GM12864 (cell line): ENCODE results near the gene KANSL1L.

Experiments
- DNase-seq: peaks from one replicate; pipeline ENCODE4 v3.0.0-alpha.2; 2011; ENCODE audit warnings: low read depth
- H3K4me3 ChIP-seq: 2 replicates; pipeline ENCODE4 v1.5.1; 2011; ENCODE audit warnings: mild to moderate bottlenecking, low read depth, low read length, control low read depth
- CTCF ChIP-seq: IDR thresholded peaks from 2 replicates; pipeline ENCODE4 v1.5.1; 2011; ENCODE audit warnings: low read depth, mild to moderate bottlenecking, moderate library complexity, low read length, control low read depth, inconsistent platforms; ENCODE audit errors: missing control alignments

Gene KANSL1L

GRCh38 chr2:210113614-210114235 lies 57.5 kb downstream of the KANSL1L start:
- DNase-seq: no peak
- TF ChIP-seq CTCF: no peak
- H3K4me3 ChIP-seq: no peak overlapping the region

GRCh38 chr2:210112871-210113270 lies 58.3 kb downstream of the KANSL1L start:
- H3K4me3 ChIP-seq: no peak overlapping the region
- TF ChIP-seq CTCF: no peak

DNA sequence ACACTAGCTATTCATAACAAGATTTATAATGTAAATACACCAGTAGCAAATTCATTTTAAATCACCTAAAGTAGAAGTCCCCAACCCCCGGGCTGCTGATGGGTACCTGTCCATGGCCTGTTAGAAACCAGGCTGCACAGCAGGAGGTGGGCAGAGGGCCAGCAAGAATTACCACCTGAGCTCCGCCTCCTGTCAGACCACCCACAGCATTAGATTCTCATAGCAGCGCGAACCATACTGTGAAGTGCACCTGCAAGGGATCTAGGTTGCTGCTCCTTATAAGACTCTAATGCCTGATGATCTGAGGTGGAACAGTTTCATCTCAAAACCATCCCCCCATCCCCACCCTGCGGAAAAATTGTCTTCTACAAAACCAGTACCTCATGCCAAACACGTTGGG lies 71.3 kb downstream of the KANSL1L start:
- no peak overlapping the region for H3K4me3 ChIP-seq
- TF ChIP-seq CTCF: no peak
- DNase-seq: no peak

More at GRCh38 chr2:210112871-210113270, 58.3 kb downstream of the KANSL1L start:
- no peak for DNase-seq

GRCh38 chr2:210094787-210095186 lies 76.4 kb downstream of the KANSL1L start:
- TF ChIP-seq CTCF: no peak
- no peak overlapping the region for H3K4me3 ChIP-seq
- DNase-seq: no peak

DNA sequence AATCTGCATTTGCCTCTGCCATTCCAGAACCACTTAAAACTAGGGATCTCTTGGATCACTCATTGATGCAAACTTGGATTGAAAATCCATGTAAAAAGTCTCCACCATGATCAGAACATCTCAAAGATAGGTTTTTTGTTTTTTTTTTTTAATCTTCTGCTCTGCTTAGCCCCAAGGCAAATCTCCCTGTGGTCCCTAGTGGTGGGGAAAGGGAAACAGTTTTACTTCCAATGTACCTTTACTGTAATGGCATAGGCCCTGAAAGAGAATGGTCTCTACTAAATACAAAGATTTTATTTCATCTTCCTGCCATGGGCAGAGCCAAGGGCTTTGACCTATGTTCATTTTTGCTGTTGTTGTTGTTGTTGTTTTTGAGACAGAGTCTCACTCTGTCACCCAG lies 78.4 kb downstream of the KANSL1L start:
- H3K4me3 ChIP-seq: no peak overlapping the region
- TF ChIP-seq CTCF: peak; percentile 20
- DNase-seq: no peak

DNA sequence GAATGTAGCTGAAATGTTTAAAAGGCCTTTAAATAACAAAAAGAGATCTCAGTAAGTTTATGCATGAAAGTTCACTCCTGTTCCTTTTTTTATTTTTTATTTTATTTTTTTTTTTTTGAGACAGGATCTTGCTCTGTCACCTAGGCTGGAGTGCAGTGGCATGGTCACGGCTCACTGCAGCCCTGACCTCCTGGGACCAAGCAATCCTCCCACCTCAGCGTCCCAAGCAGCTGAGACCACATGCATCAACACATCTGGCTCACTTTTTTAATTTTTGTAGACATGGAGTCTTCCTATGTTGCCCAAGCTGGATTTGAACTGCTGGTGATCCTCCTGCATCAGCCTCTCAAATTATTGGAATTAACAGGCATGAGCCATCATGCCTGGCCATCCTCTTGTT lies 84.3 kb downstream of the KANSL1L start:
- no peak for TF ChIP-seq CTCF
- no peak overlapping the region for H3K4me3 ChIP-seq
- no peak for DNase-seq

GRCh38 chr2:210086292-210086691 lies 84.9 kb downstream of the KANSL1L start:
- DNase-seq: no peak
- TF ChIP-seq CTCF: no peak
- H3K4me3 ChIP-seq: no peak overlapping the region
